ENCODE data around the gene CARS2.
"Not testable (repeated sequence)": the region's sequence is repeated elsewhere in the genome, so short reads cannot be mapped to it uniquely, and the experiment has no call there.

Gene CARS2

DNA sequence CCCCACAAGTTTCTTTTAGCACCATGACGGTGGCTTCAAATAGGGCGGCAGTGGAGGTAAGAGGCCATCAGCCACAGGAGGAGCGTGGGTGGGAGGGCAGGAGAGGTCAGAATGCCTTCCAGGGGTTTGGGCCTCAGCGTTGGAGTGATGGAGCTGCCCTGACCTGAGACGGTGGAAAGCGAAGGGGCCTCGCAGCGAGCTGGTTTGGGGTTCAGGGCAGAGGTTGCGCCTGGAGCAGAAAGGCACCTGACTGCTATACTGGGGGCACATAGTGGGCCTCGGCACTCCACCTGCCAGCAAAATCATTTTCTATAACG is 91.0 kb downstream of the CARS2 start:
- DNase-seq: no peak

DNA sequence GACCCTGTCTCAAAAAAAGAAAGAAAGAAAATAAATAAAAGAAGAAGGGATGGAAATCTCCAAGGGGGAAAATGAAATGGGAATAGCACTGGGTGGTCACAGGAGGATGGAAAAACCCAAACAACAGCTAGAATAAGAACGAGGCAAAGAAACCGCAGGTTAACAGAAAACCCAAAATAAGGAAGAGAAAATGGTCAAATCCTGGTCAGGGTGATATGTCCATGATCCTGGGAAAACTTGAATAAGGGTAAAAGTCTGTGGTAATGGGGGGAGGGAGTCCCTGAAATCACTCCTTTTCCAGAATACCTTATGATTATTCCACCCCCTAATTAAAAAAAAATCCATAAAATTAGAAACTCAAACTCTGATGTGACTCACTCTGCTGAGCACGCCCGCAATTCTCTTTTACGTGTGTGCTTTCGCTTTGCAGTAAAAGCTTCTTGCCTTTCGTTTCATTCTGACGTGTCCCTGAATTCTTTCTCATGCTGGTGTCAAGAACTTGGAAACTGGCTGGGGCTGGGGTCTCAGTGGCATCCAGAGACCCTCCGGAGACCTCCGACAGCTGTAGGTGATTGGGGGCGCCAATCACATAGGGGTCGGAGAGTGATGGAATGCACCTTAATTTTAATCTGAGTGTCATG is 94.8 kb downstream of the CARS2 start:
- no peak for DNase-seq

DNA sequence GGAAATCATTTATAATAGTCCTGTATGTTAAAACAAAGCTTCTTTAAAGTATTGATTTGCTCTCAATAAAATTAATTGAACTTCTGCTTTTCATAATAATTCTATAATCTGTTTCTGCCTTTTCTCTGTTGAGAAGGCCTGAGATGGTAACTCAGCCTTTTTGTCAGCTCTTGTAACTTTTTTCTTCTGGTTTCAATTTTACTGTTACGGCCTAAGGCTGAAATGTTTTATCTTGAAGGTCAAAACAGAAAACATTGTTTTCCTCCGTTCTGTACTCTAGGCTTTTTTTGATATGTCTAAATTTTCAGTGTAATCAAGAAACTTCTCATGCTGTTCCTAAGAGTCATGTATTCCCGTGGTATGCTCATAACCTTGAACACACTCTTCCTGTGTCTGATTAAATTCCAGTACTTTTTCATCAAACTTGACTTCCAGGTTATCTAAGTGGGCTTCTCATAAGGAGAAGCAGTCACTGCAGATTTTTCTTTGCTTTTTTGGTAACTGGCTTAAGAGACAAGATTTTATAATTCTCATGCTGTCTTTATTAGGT is 98.2 kb downstream of the CARS2 start:
- DNase-seq: no peak

DNA sequence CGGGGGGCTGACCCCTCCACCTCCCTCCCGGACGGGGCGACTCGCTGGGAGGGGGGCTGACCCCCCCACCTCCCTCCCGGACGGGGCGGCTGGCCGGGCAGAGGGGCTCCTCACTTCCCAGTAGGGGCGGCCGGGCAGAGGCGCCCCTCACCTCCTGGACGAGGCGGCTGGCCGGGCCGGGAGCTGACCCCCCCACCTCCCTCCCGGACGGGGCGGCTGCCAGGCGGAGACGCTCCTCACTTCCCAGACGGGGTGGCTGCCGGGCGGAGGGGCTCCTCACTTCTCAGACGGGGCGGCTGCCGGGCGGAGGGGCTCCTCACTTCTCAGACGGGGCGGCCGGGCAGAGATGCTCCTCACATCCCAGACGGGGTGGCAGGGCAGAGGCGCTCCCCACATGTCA is 99.6 kb downstream of the CARS2 start:
- DNase-seq: not testable (repeated sequence)

DNA sequence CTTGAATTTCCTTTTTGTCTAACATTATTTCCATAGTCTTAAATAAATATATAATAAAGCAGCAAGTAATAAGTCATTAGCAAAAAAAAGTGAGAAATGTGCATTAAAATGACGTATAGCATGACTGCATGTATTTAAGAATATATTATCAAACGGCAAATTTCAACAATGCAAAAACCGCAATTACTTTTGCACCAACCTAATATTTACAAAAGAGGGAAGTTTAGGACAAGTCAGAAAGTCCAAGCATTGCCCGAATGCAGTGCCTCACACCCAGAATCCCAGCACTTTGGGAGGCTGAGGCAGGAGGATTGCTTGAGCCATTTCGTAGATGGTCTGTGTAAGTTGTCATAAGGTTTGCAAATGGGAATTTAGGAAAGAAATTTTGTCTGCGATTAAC is 100.8 kb downstream of the CARS2 start:
- no peak for DNase-seq

DNA sequence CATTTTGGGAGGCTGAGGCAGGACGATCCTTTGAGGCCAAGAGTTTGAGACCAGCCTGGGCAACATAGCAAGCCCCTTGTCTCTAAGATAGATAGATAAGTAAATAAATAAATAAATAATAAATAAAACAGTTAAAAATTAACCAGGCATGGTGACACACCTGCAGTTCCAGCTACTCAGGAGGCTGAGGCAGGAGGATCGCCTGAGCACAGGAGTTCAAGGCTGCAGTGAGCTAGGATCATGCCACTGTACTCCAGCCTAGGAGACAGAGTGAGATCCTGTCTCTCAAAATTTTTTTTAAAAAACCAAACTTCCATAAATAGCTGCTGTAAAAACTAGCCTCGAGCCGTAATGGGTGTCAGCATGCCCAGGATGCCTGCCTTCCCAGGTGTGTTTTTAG is 104.9 kb downstream of the CARS2 start:
- no peak for DNase-seq

DNA sequence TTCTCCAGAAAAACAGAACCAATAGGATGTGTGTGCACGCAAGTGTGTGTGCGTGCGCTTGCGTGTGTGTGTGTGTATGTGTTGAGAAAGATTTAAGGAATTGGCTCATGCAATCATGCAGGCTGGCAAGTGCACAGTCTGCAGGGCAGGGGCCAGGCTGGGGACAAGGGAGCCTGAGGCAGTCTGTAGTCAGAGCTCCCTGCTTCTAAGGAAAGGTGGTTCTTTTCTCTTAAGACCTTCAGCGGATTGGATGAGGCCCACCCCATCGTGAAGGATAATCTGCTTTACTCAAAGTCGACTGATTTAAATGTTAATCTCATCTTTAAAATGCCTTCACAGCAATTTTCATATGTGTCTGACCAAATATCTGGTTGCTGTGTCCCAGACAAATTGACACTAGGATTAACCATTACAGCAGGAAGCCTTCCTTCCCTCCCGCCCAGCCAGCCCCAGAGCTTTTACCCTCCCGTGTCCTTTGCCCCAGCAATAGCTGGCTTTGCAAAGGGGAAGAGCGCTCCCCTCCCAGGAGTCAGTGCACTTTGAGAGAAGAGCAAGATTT is 105.6 kb downstream of the CARS2 start:
- no peak for DNase-seq

DNA sequence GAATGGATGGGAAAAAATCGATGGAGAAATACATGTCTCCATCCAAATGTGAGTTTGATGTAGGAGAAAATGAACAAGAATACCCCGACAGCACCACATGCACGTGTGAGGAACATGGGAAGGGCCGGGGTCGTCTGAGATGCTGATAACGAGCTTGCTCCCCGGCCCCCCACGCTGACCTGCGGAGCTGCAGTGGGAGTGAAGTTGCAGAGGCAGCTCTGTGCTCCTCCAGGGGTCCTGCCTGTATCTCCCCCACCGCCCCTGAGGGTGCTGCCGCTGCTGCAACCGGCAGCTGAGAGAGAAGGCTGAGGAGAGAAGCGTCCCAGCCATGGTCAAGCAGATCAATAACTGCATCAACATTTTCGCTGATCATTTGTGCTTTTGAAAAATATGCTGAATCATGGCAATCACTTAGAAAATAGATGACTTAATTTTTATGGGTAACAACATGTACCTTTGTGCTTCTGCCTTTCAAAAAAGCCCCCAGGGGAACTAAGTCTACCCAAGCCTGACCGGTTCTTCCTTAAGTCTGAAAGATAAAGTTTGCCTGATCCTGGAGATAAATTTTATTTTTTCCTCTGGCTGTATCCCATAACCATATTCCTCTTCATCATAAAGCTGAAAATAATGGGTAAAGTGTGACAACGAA is 108.8 kb downstream of the CARS2 start:
- no peak for DNase-seq

DNA sequence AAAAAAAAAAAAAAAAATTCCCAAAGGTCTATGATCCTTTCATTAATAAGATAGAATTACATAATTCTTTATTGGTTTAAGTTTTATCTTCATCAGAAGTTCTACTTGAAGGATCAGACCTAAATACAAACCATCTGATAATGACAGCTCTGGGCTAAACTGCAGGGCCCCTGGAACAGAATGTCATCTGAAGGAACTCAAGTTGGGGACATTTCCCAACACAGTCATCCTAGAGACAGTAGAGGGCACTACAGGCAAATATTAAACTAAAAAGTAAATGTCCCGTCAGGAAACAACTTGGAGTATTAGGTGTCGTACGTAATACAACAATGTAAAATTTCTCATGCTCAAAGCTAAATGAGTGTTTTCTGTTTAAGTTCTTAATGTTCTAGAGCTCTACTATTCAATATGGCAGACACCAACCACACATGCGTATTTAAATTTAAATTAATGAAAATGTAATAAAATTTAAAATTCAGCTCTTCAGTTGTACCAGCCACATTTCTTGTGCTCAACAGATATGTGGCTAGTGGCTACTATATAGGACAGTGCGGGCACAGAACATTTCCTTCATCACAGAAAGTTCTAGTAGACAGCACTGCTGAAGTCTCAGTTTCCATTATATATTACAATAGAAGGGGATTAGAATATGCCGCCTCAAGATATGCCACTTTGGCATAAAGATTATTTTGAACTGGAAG is 112.3 kb downstream of the CARS2 start:
- DNase-seq: no peak

DNA sequence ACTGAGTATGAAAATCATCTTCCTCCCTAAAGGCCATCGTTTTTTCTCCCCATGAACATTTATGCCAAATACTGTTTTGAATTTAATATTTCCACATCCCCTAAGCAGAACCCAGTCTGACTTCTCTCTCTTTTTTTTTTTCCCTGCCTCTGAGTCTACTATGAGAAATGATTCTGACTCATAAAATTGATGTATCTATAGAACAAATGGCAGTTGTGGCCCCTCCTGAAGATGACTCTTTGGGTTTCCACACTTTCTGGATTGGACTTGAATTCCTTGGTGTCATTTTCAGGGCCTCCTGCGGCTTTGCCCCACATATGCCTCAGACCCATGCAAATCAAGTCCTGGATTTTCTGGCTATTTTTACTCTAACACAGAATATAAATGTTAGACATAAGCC is 113.3 kb downstream of the CARS2 start:
- no peak for DNase-seq

Data from amniotic stem cell (primary cell).